ENCODE measurements around the gene OR5M8.

Gene OR5M8

GRCh38 chr11:56453521-56453920, 37.6 kb downstream of the OR5M8 start:
- ChIA-PET POLR2A (no interaction called here), CTCF (no interaction called here)
- DNase-seq (ENCODE audit: extremely low spot score): no peak
- no peak for TF ChIP-seq CTCF (IDR thresholded peaks at IDR 0.05; ENCODE audit: control extremely low read depth, extremely low read depth, low read depth, missing control alignments)

Data from GM10248 (cell line).